SK-N-SH treated with all-trans-retinoic acid at 6 μM for 48 hours (cell line): ENCODE results near the gene PLXNB1.

Source experiments
- ARNTL ChIP-seq: fragments of 450-650 bp; formaldehyde crosslinking; IDR thresholded peaks from 2 replicates; pipeline ENCODE4 v1.5.0; 2020; ENCODE audit warnings: low read depth, mild to moderate bottlenecking, moderate library complexity, borderline replicate concordance
- GLIS3 ChIP-seq: fragments of 250-450 bp; sonication (Bioruptor Pico); IDR thresholded peaks from 2 replicates; pipeline ENCODE4 v1.5.0; 2020; ENCODE audit warnings: mild to moderate bottlenecking, moderate library complexity
- ZNF8 ChIP-seq: fragments of 450-650 bp; formaldehyde crosslinking; IDR thresholded peaks from 2 replicates; pipeline ENCODE4 v1.5.0; 2020; ENCODE audit warnings: mild to moderate bottlenecking, moderate library complexity

GRCh38 chr3:48435774-48436476, 6.0 kb upstream of the PLXNB1 start:
- TF ChIP-seq ZNF8 (CRISPR knock-in tag) (no peak), ARNTL (CRISPR knock-in tag) (no peak), GLIS3 (CRISPR knock-in tag) (no peak)
